WTC11 (cell line): Measurements from ENCODE around the gene DNAJC17. TPM values are rescaled to one million over a fixed set of nuclear protein-coding genes. Genes with fewer than 3 reads are reported as not detected.
A peak's percentile ranks its signal among the peaks of the same experiment; 100 is the strongest.

ENCODE experiments used
- ATAC-seq: fragments of 200-7000 bp; cut with Tn5 transposase; 2 replicates; pipeline ENCODE4 v1.10.0; 2021; ENCODE audit warnings: mild to moderate bottlenecking, moderate library complexity
- CTCF ChIA-PET: fragments of 300-600 bp; sonication (Branson Sonifier 250); formaldehyde crosslinking; loops from one replicate; lab custom pipeline; 2021; ENCODE audit warnings: antibody characterized with exemption; lab: Charles Lee
- POLR2A ChIA-PET: fragments of 350-600 bp; sonication (Branson Sonifier 250); formaldehyde crosslinking; loops from one replicate; lab custom pipeline; 2021; ENCODE audit warnings: antibody characterized with exemption; lab: Charles Lee
- DNase-seq: peaks from one replicate; pipeline ENCODE4 v3.0.0; 2021; ENCODE audit warnings: low spot score
- H3K27ac Mint-ChIP-seq: 2 replicates; pipeline ENCODE4 v1.8.0; 2021; ENCODE audit warnings: mixed read lengths
- H3K27me3 Mint-ChIP-seq: 2 replicates; pipeline ENCODE4 v1.8.0; 2021; ENCODE audit warnings: low read depth, mild to moderate bottlenecking, moderate library complexity, mixed read lengths
- H3K36me3 Mint-ChIP-seq: 2 replicates; pipeline ENCODE4 v1.8.0; 2021; ENCODE audit warnings: mixed read lengths
- H3K4me1 Mint-ChIP-seq: 2 replicates; pipeline ENCODE4 v1.8.0; 2022; ENCODE audit warnings: mixed read lengths
- H3K4me3 Mint-ChIP-seq: 2 replicates; pipeline ENCODE4 v1.8.0; 2021; ENCODE audit warnings: mild to moderate bottlenecking, moderate library complexity, mixed read lengths
- H3K9me3 Mint-ChIP-seq: 2 replicates; pipeline ENCODE4 v1.8.0; 2021; ENCODE audit warnings: mixed read lengths
- E2F5 ChIP-seq: sonication (generic); formaldehyde crosslinking; IDR thresholded peaks from 2 replicates; pipeline ENCODE4 v1.8.1; 2022; ENCODE audit warnings: mild to moderate bottlenecking, moderate library complexity, missing genetic modification reagents
- ELF4 ChIP-seq: sonication (generic); formaldehyde crosslinking; IDR thresholded peaks from 2 replicates; pipeline ENCODE4 v1.8.1; 2022; ENCODE audit warnings: low read depth, mild to moderate bottlenecking, moderate library complexity, missing genetic modification reagents
- EMX1 ChIP-seq: fragments of 250-450 bp; sonication (Bioruptor Pico); IDR thresholded peaks from 2 replicates; pipeline ENCODE4 v1.8.0; 2021; ENCODE audit warnings: mild to moderate bottlenecking
- FOXP1 ChIP-seq: sonication (generic); formaldehyde crosslinking; IDR thresholded peaks from 2 replicates; pipeline ENCODE4 v1.8.0; 2022; ENCODE audit warnings: missing genetic modification reagents, mild to moderate bottlenecking, moderate library complexity, borderline replicate concordance
- GABPB1 ChIP-seq: sonication (generic); formaldehyde crosslinking; IDR thresholded peaks from 2 replicates; pipeline ENCODE4 v1.8.1; 2023; ENCODE audit warnings: mild to moderate bottlenecking, missing genetic modification reagents
- JAZF1 ChIP-seq: fragments of 250-450 bp; sonication (Bioruptor Pico); IDR thresholded peaks from 2 replicates; pipeline ENCODE4 v1.9.0; 2021; ENCODE audit warnings: moderate library complexity, mild to moderate bottlenecking, inconsistent platforms
- JUN ChIP-seq: sonication (generic); formaldehyde crosslinking; IDR thresholded peaks from 2 replicates; pipeline ENCODE4 v1.8.0; 2023; ENCODE audit warnings: mild to moderate bottlenecking, missing genetic modification reagents
- NFYB ChIP-seq: sonication (generic); formaldehyde crosslinking; conservative IDR thresholded peaks from 2 replicates; pipeline ENCODE4 v1.8.0; 2022; ENCODE audit warnings: low read depth, missing genetic modification reagents
- NR1H2 ChIP-seq: sonication (generic); formaldehyde crosslinking; IDR thresholded peaks from 2 replicates; pipeline ENCODE4 v1.9.0; 2021; ENCODE audit warnings: mild to moderate bottlenecking, moderate library complexity, missing genetic modification reagents
- PRDM15 ChIP-seq: sonication (generic); formaldehyde crosslinking; IDR thresholded peaks from 2 replicates; pipeline ENCODE4 v1.8.0; 2022; ENCODE audit warnings: missing genetic modification reagents
- SMAD3 ChIP-seq: sonication (generic); formaldehyde crosslinking; IDR thresholded peaks from 2 replicates; pipeline ENCODE4 v1.8.0; 2022; ENCODE audit warnings: missing genetic modification reagents, mild to moderate bottlenecking, borderline replicate concordance
- SP1 ChIP-seq: sonication (generic); formaldehyde crosslinking; conservative IDR thresholded peaks from 2 replicates; pipeline ENCODE4 v1.8.1; 2022; ENCODE audit warnings: missing genetic modification reagents
- TEAD1 ChIP-seq: sonication (generic); formaldehyde crosslinking; IDR thresholded peaks from 2 replicates; pipeline ENCODE4 v1.8.0; 2022; ENCODE audit warnings: mild to moderate bottlenecking, missing genetic modification reagents
- ZBTB43 ChIP-seq: sonication (generic); formaldehyde crosslinking; IDR thresholded peaks from 2 replicates; pipeline ENCODE4 v1.8.1; 2023; ENCODE audit warnings: mild to moderate bottlenecking, missing genetic modification reagents
- ZNF138 ChIP-seq: sonication (generic); formaldehyde crosslinking; conservative IDR thresholded peaks from 2 replicates; pipeline ENCODE4 v1.8.1; 2022; ENCODE audit warnings: mild to moderate bottlenecking, moderate library complexity, missing genetic modification reagents
- ZNF232 ChIP-seq: sonication (generic); formaldehyde crosslinking; IDR thresholded peaks from 2 replicates; pipeline ENCODE4 v1.8.0; 2022; ENCODE audit warnings: mild to moderate bottlenecking, missing genetic modification reagents
- ZNF317 ChIP-seq: sonication (generic); formaldehyde crosslinking; IDR thresholded peaks from 2 replicates; pipeline ENCODE4 v1.8.1; 2023; ENCODE audit warnings: low read depth, mild to moderate bottlenecking, moderate library complexity, missing genetic modification reagents, borderline replicate concordance
- ZNF396 ChIP-seq: fragments of 250-450 bp; sonication (Bioruptor Pico); IDR thresholded peaks from 2 replicates; pipeline ENCODE4 v1.8.0; 2021; ENCODE audit warnings: mild to moderate bottlenecking, moderate library complexity, borderline replicate concordance
- ZNF416 ChIP-seq: fragments of 250-450 bp; sonication (Bioruptor Pico); IDR thresholded peaks from 2 replicates; pipeline ENCODE4 v1.9.0; 2021; ENCODE audit warnings: mild to moderate bottlenecking, inconsistent platforms
- total RNA-seq: library from RNA; stranded (reverse); gene quantifications from 3 replicates; pipeline ENCODE4 v1.2.3, GENCODE V29; 2021

Gene DNAJC17
- total RNA-seq, 1 experiment from 2014 or later = 49.8 TPM

GRCh38 chr15:40763801-40764628, 43.3 kb downstream of the DNAJC17 start, which contains the start of gene GCHFR (continued):
- peak; percentile 79 for TF ChIP-seq TEAD1 (CRISPR knock-in tag)
- TF ChIP-seq NFYB = peak; percentile 73
- TF ChIP-seq ZNF138 (CRISPR knock-in tag) = 0 out of 2 replicates have a peak, but pooled peaks have one; percentile 35
- TF ChIP-seq ZNF416 (CRISPR knock-in tag) = no peak; the same call in 1 of the 2 replicates
- peak; percentile 68; the same call in 1 of the 2 replicates for TF ChIP-seq JUN (CRISPR knock-in tag)
- no peak for TF ChIP-seq JAZF1 (CRISPR knock-in tag)
- TF ChIP-seq SMAD3 = no peak

GRCh38 chr15:40762919-40763800, 44.1 kb downstream of the DNAJC17 start:
- Mint-ChIP-seq H3K36me3 (no peaks in the 10 kb centered on the region), H3K9me3 (no peaks in the 10 kb centered on the region), H3K4me3 (peak overlapping the region; percentile 81), H3K27ac (no peak overlapping the region), H3K27me3 (peaks cover 14% of the 10 kb centered on the region), H3K4me1 (peaks cover 31% of the 10 kb centered on the region)
- CTCF ChIA-PET = interaction anchor here (0.9 to 7.8 kb wide), 17 partner anchors 16 to 173 kb away, joined by 3 to 60 read pairs (median 4); partner anchors contain the start of genes DNAJC17, RHOV, SPINT1 and VPS18
- TF ChIP-seq ELF4 (CRISPR knock-in tag) (no peak), FOXP1 (CRISPR knock-in tag) (0 out of 2 replicates have a peak, but pooled peaks have one; percentile 10), ZBTB43 (no peak; the same call in 1 of the 2 replicates), SP1 (peak; percentile 12; the same call in 1 of the 2 replicates), ZNF232 (CRISPR knock-in tag) (no peak), ZNF138 (CRISPR knock-in tag) (no peak), EMX1 (CRISPR knock-in tag) (no peak), NR1H2 (CRISPR knock-in tag) (no peak), E2F5 (CRISPR knock-in tag) (0 out of 2 replicates have a peak, but pooled peaks have one; percentile 13), PRDM15 (CRISPR knock-in tag) (no peak), ZNF317 (CRISPR knock-in tag) (no peak), GABPB1 (CRISPR knock-in tag) (peak; percentile 64), ZNF396 (CRISPR knock-in tag) (no peak)
- DNase-seq (peak; percentile 50), ATAC-seq (peak; percentile 0; the same call in 1 of the 2 replicates)
- POLR2A ChIA-PET = interaction anchor here (1.0 to 1.9 kb wide), 2 partner anchors 81 to 108 kb away, joined by 3 to 8 read pairs; partner anchors contain the start of gene SPINT1
